ENCODE measurements around the gene MISP.
A peak's percentile ranks its signal among the peaks of the same experiment; 100 is the strongest.
"Not testable (repeated sequence)": the region's sequence is repeated elsewhere in the genome, so short reads cannot be mapped to it uniquely, and the experiment has no call there.

The MISP gene

DNA sequence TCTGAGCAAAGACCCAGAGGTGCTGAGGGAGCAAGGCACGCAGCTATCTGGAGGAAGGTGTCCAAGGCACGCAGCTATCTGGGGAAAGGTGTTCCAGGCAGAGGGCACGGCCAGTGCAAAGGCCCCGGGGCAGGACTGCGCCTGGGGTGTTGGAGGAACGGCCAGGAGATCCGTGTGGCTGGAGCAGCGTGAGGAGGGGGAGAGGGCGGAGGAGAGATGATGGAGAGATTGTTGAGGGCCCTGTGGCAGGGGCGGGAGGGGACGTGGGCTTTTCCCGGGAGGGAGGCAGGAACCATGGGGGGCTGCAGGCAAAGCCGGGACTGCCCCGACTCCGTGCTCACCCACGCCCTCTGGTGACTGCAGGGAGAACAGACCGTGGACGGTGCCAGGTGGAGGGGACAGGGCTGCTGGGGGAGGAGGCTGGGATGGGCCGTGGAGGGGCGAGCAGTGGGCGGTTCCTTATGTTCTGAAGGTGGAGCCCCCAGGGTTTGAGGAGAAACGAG lies 13.3 kb upstream of the MISP start:
- H3K36me3 ChIP-seq (ENCODE audit: control insufficient read depth, insufficient read depth, low read length) = no peaks in the 10 kb centered on the region
- H3K27me3 ChIP-seq (ENCODE audit: control insufficient read depth, insufficient read depth, low read length) = no peaks in the 10 kb centered on the region
- WGBS (ENCODE audit: insufficient coverage, insufficient read length) = no CpG with 5 or more reads among the region's 22 CpGs
- peak; percentile 58 for DNase-seq (ENCODE audit: low read depth, low spot score)
- no peaks in the 10 kb centered on the region for H3K9me3 ChIP-seq (ENCODE audit: control insufficient read depth, insufficient read depth, low read length)
- no peak overlapping the region for H3K27ac ChIP-seq (ENCODE audit: low read length)
- no peak overlapping the region for H3K4me3 ChIP-seq (ENCODE audit: low read length)
- no peaks in the 10 kb centered on the region for H3K4me1 ChIP-seq (ENCODE audit: control insufficient read depth, insufficient read depth, low read length)

DNA sequence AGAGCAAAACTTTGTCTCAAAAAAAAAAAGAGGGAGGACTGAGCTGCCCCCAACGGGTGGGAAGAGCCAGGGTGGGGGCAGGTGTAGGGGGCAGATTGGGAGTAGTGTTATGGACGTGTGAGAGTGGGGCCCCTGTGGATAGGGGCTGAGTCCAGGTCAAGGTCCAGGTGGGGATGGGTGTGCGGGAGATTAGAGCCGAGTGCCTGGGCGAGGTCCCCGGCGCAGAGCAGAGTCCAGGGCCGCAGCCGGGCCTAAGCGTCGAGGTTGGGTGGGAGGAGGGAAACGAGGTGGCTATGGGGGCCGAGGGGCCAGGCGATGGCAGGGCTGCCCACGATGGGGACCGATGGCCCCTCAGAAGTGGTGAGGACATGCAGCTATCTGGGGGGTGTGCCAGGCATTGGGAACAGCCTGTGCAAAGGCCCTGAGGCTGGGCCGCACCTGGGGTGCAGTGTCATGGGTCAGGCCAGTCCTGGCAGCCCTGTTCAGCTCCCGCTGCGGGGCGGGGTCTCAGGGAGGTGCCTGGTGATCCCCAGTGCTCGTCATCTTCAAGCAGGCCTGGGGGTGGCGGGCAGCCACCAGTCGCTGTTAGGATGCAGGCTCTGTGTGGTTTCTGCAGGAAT lies 12.3 kb upstream of the MISP start:
- no CpG with 5 or more reads among the region's 23 CpGs for WGBS (ENCODE audit: insufficient coverage, insufficient read length)
- Histone ChIP-seq H3K9me3 (ENCODE audit: control insufficient read depth, insufficient read depth, low read length) (no peaks in the 10 kb centered on the region), H3K4me1 (ENCODE audit: control insufficient read depth, insufficient read depth, low read length) (no peaks in the 10 kb centered on the region), H3K4me3 (ENCODE audit: low read length) (no peak overlapping the region), H3K27me3 (ENCODE audit: control insufficient read depth, insufficient read depth, low read length) (no peaks in the 10 kb centered on the region), H3K36me3 (ENCODE audit: control insufficient read depth, insufficient read depth, low read length) (no peaks in the 10 kb centered on the region), H3K27ac (ENCODE audit: low read length) (no peak overlapping the region)
- no peak for DNase-seq (ENCODE audit: low read depth, low spot score)

DNA sequence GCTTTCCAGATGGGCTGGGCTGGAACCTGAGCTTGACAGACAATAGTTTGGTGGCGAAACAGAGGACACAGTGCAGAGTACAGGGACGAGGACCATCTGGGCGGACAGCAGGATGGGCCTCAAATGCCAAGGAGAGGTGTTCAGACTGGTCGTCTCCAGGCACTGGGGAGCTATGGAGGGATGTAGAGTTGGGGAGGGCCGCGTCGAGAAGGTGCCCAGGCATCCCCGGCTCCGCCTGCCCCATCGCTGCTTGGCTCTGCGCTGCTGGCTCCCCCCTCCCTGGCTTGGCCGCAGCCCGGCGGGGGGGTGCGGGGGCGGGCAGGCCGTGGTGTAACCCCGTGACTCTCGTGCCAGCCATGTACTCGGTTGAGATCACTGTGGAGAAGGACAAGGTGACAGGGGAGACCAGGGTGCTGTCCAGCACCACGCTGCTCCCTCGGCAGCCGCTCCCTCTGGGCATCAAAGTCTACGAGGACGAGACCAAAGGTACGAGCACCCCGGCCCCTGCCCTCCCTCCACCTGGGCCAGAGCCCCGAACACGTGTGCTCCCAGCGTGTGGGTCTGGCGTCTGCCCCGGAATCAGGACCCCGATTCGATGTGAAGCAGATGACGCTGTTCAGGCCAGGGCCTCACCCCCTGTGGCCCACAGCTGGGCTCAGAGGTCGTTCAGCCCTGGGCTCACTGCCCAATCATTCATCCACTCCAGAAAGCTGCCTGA lies 10.8 kb upstream of the MISP start:
- Histone ChIP-seq H3K4me3 (ENCODE audit: low read length) (no peak overlapping the region), H3K27ac (ENCODE audit: low read length) (no peak overlapping the region), H3K36me3 (ENCODE audit: control insufficient read depth, insufficient read depth, low read length) (no peaks in the 10 kb centered on the region), H3K4me1 (ENCODE audit: control insufficient read depth, insufficient read depth, low read length) (no peaks in the 10 kb centered on the region), H3K9me3 (ENCODE audit: control insufficient read depth, insufficient read depth, low read length) (no peaks in the 10 kb centered on the region), H3K27me3 (ENCODE audit: control insufficient read depth, insufficient read depth, low read length) (no peaks in the 10 kb centered on the region)
- DNase-seq (ENCODE audit: low read depth, low spot score) = no peak
- WGBS (ENCODE audit: insufficient coverage, insufficient read length) = no CpG with 5 or more reads among the region's 36 CpGs

DNA sequence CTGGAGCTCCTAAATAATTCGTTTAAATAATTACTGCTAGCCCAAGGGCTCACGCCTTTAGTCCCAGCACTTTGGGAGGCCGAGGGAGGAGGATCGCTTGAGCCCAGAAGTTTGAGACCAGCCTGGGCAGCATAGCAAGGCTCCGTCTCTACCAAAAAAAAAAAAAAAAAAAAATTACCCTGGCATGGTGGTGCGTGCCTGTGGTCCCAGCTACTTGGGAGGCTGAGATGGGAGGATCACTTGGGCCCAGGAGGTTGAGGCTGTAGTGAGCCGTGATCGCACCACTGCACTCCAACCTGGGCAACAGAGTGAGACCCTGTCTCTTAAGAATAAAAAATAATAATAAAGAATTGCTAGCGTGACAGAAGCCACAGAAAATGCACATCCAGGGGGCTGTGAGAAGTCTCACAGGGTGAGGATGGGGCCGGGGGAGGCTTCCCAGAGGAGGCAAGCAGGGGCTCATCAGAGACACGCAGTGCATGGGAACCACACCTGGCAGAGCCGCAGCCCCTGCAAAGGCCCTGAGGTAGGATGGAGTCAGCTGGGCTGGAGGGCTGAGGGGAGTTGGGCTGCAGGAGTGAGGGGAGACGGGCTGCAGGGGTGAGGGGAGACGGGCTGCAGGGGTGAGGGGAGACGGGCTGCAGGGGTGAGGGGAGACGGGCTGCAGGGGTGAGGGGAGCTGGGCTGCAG lies 10.0 kb upstream of the MISP start:
- H3K27ac ChIP-seq (ENCODE audit: low read length); H3K27me3 ChIP-seq (ENCODE audit: control insufficient read depth, insufficient read depth, low read length); H3K4me1 ChIP-seq (ENCODE audit: control insufficient read depth, insufficient read depth, low read length); H3K4me3 ChIP-seq (ENCODE audit: low read length); DNase-seq (ENCODE audit: low read depth, low spot score); H3K36me3 ChIP-seq (ENCODE audit: control insufficient read depth, insufficient read depth, low read length); H3K9me3 ChIP-seq (ENCODE audit: control insufficient read depth, insufficient read depth, low read length): not testable (repeated sequence)
- WGBS (ENCODE audit: insufficient coverage, insufficient read length) = no CpG with 5 or more reads among the region's 16 CpGs

DNA sequence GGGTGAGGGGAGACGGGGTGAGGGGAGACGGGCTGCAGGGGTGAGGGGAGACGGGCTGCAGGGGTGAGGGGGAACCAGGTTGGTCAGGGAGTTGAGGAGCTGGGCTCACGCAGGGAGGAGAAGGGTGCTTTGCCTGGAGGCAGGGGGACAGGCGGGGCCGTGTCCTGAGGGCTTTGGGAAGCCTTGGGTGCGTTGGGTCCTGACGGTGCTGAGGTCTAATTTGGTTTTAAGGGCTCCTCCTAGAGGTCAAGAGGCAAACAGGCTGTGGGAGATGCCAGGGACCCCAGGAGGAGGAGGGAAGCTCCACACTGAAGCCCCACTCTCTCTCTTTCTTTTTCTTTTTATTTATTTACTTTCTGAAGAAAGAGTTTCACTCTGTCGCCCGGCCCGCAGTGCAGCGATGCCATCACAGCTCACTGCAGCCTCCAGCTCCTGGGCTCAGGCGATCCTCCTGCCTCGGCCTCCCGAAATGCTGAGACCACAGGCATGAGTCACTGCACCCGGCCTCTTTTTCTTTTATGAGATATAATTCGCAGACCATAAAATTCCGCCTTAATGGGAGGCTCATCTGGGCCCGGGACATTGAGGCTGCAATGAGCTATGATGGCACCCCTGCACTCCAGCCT lies 9.3 kb upstream of the MISP start:
- no CpG with 5 or more reads among the region's 19 CpGs for WGBS (ENCODE audit: insufficient coverage, insufficient read length)
- Histone ChIP-seq H3K4me3 (ENCODE audit: low read length) (no peak overlapping the region), H3K36me3 (ENCODE audit: control insufficient read depth, insufficient read depth, low read length) (no peaks in the 10 kb centered on the region), H3K9me3 (ENCODE audit: control insufficient read depth, insufficient read depth, low read length) (no peaks in the 10 kb centered on the region), H3K27me3 (ENCODE audit: control insufficient read depth, insufficient read depth, low read length) (no peaks in the 10 kb centered on the region), H3K27ac (ENCODE audit: low read length) (no peak overlapping the region), H3K4me1 (ENCODE audit: control insufficient read depth, insufficient read depth, low read length) (no peaks in the 10 kb centered on the region)
- DNase-seq (ENCODE audit: low read depth, low spot score) = peak; percentile 47

DNA sequence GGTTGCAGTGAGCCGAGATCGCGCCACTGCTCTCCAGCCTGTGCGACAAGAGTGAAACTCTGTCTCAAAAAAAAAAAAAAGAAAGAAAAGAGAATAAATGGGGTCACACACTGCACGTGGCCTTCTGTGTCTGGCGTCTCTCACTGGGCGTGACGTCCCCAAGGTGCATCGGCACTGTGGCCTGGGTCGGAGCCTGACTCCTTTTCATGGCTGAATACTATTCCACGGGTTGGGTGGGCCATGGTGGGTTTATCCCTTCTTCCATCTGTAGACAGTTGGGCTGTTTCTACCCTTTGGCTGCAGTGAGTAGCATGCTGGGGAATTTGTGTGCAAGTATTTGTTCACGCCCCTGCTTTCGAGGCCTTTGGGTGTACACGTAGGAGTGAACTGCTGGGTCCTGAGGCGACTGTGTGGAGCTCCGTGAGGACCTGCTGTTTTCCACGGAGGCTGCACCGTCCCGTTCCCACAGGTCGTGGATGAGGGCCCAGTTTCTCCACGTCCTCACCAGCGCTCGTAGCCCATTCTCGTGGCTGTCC lies 8.3 kb upstream of the MISP start:
- H3K27ac ChIP-seq (ENCODE audit: low read length) = no peak overlapping the region
- WGBS (ENCODE audit: insufficient coverage, insufficient read length) = no CpG with 5 or more reads among the region's 24 CpGs
- no peak for DNase-seq (ENCODE audit: low read depth, low spot score)
- H3K36me3 ChIP-seq (ENCODE audit: control insufficient read depth, insufficient read depth, low read length) = no peaks in the 10 kb centered on the region
- H3K27me3 ChIP-seq (ENCODE audit: control insufficient read depth, insufficient read depth, low read length) = no peaks in the 10 kb centered on the region
- H3K4me1 ChIP-seq (ENCODE audit: control insufficient read depth, insufficient read depth, low read length) = no peaks in the 10 kb centered on the region
- H3K4me3 ChIP-seq (ENCODE audit: low read length) = no peak overlapping the region
- H3K9me3 ChIP-seq (ENCODE audit: control insufficient read depth, insufficient read depth, low read length) = no peaks in the 10 kb centered on the region

DNA sequence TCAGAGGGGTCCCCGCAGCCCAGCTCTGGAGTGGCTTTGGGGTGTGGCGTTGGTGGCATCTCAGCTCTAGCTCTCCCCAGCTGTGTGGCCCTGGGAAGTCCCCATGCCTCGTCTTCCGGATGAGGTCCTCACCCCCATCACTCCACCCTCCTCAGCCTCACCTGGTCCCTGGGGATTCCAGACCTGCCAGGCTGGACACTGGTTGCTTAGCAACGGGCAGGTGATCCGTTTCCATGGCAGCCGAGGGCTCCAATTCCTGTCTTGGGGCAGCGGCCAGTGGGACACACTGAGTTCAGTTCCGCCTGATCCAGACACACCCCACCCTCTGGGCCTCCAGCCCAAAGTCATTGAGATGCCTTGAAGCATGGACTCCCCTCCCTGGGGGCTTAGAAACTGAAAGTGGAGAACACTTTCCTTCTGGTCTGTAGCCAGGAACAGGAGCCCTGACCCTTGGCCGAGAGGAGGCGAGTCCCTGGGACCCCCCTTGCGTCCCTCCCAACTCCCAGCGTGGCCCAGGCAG lies 7.7 kb upstream of the MISP start:
- Histone ChIP-seq H3K9me3 (ENCODE audit: control insufficient read depth, insufficient read depth, low read length) (no peaks in the 10 kb centered on the region), H3K4me1 (ENCODE audit: control insufficient read depth, insufficient read depth, low read length) (no peaks in the 10 kb centered on the region), H3K36me3 (ENCODE audit: control insufficient read depth, insufficient read depth, low read length) (no peaks in the 10 kb centered on the region), H3K27ac (ENCODE audit: low read length) (no peak overlapping the region), H3K27me3 (ENCODE audit: control insufficient read depth, insufficient read depth, low read length) (no peaks in the 10 kb centered on the region), H3K4me3 (ENCODE audit: low read length) (no peak overlapping the region)
- WGBS (ENCODE audit: insufficient coverage, insufficient read length) = no CpG with 5 or more reads among the region's 13 CpGs
- no peak for DNase-seq (ENCODE audit: low read depth, low spot score)

DNA sequence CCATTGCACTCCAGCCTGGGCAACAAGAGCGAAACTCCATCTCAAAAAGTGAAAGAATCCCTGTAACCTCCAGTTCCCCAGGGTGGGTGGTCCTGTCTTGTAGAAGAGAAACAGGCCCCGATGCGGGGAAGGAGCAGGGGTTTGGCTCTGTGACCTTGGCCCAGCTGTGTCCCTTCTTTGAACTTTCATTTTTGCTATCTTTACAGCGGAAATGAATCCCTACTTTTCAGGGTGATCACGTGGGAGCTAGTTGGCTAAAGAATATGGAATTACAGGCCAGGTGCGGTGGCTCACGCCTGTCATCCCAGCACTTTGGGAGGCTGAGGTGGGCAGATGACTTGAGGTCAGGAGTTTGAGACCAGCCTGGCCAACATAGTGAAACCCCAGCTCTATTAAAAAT lies 5.8 kb upstream of the MISP start:
- WGBS (ENCODE audit: insufficient coverage, insufficient read length) = no CpG with 5 or more reads among the region's 7 CpGs
- not testable (repeated sequence) for H3K27ac ChIP-seq (ENCODE audit: low read length); H3K9me3 ChIP-seq (ENCODE audit: control insufficient read depth, insufficient read depth, low read length); H3K27me3 ChIP-seq (ENCODE audit: control insufficient read depth, insufficient read depth, low read length); DNase-seq (ENCODE audit: low read depth, low spot score); H3K4me1 ChIP-seq (ENCODE audit: control insufficient read depth, insufficient read depth, low read length); H3K36me3 ChIP-seq (ENCODE audit: control insufficient read depth, insufficient read depth, low read length); H3K4me3 ChIP-seq (ENCODE audit: low read length)

DNA sequence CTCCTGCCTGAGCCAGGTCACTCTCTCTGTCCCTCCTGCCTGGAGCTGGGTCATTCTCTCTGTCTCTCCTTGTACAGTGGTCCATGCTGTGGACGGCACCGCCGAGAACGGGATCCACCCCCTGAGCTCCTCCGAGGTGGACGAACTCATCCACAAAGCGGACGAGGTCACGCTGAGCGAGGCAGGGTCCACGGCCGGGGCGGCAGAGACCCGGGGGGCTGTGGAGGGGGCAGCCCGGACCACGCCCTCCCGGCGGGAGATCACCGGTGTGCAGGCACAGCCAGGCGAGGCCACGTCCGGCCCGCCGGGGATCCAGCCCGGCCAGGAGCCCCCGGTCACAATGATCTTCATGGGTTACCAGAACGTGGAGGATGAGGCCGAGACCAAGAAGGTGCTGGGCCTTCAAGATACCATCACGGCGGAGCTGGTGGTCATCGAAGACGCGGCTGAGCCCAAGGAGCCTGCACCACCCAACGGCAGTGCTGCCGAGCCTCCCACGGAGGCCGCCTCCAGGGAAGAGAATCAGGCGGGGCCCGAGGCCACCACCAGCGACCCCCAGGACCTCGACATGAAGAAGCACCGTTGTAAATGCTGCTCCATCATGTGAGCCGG lies 4.6 kb upstream of the MISP start:
- H3K27ac ChIP-seq (ENCODE audit: low read length) = no peak overlapping the region
- no CpG with 5 or more reads among the region's 43 CpGs for WGBS (ENCODE audit: insufficient coverage, insufficient read length)
- H3K36me3 ChIP-seq (ENCODE audit: control insufficient read depth, insufficient read depth, low read length) = no peaks in the 10 kb centered on the region
- no peak overlapping the region for H3K4me3 ChIP-seq (ENCODE audit: low read length)
- DNase-seq (ENCODE audit: low read depth, low spot score) = no peak
- no peaks in the 10 kb centered on the region for H3K9me3 ChIP-seq (ENCODE audit: control insufficient read depth, insufficient read depth, low read length)
- no peaks in the 10 kb centered on the region; the same call in 1 of the 2 replicates for H3K4me1 ChIP-seq (ENCODE audit: control insufficient read depth, insufficient read depth, low read length)
- no peaks in the 10 kb centered on the region for H3K27me3 ChIP-seq (ENCODE audit: control insufficient read depth, insufficient read depth, low read length)

DNA sequence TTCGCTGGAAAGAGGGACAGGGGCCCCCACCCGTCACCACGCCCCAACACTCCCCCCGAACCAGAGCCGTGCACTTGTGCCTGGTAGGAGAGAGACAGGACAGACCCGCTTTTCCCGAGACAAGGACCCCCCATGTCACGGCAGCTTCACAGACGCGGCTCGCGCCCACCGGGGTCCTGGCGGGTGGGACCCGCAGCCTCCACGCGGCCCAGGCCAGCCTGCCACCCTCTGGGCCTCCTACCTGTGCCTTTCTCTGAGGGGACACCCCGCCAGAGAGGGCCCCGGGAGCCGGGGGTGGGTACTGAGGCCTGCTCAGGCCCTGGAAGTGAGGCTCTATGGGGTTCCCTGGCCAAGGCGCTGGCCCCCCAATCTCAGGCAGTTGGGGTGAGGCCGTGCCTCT lies 4.0 kb upstream of the MISP start:
- WGBS (ENCODE audit: insufficient coverage, insufficient read length) = no CpG with 5 or more reads among the region's 22 CpGs
- no peaks in the 10 kb centered on the region for H3K9me3 ChIP-seq (ENCODE audit: control insufficient read depth, insufficient read depth, low read length)
- H3K36me3 ChIP-seq (ENCODE audit: control insufficient read depth, insufficient read depth, low read length) = no peaks in the 10 kb centered on the region
- DNase-seq (ENCODE audit: low read depth, low spot score) = no peak
- H3K27me3 ChIP-seq (ENCODE audit: control insufficient read depth, insufficient read depth, low read length) = no peaks in the 10 kb centered on the region
- no peaks in the 10 kb centered on the region; the same call in 1 of the 2 replicates for H3K4me1 ChIP-seq (ENCODE audit: control insufficient read depth, insufficient read depth, low read length)
- H3K27ac ChIP-seq (ENCODE audit: low read length) = no peak overlapping the region
- H3K4me3 ChIP-seq (ENCODE audit: low read length) = no peak overlapping the region; the same call in 1 of the 2 replicates
